Skeletal muscle satellite cell (primary cell): ENCODE results near the gene UGT1A4.

Experiments used
- H3K27me3 ChIP-seq: 2 replicates; pipeline ENCODE4 v1.7.0; 2013; ENCODE audit warnings: low read length; ENCODE audit not compliant: control insufficient read depth, insufficient read depth
- H3K36me3 ChIP-seq: 2 replicates; pipeline ENCODE4 v1.7.0; 2013; ENCODE audit warnings: mild to moderate bottlenecking, control low read depth, low read length; ENCODE audit not compliant: insufficient read depth
- H3K4me1 ChIP-seq: 2 replicates; pipeline ENCODE4 v1.7.0; 2013; ENCODE audit warnings: low read length; ENCODE audit not compliant: control insufficient read depth, insufficient read depth
- H3K4me2 ChIP-seq: 2 replicates; pipeline ENCODE4 v1.7.0; 2013; ENCODE audit warnings: mild to moderate bottlenecking, low read length
- H3K4me3 ChIP-seq: 2 replicates; pipeline ENCODE4 v1.7.0; 2013; ENCODE audit warnings: low read length
- H3K9ac ChIP-seq: 2 replicates; pipeline ENCODE4 v1.7.0; 2013; ENCODE audit warnings: mild to moderate bottlenecking, low read depth, low read length, moderate library complexity
- H3K9me3 ChIP-seq: replicated peaks from 2 replicates; pipeline ENCODE4 v1.7.0; 2013; ENCODE audit warnings: mild to moderate bottlenecking, control low read depth, low read length

Gene UGT1A4

GRCh38 chr2:233773854-233774253 lies 55.3 kb downstream of the UGT1A4 start:
- Histone ChIP-seq H3K9me3 (no peaks in the 10 kb centered on the region), H3K9ac (no peak overlapping the region), H3K36me3 (no peaks in the 10 kb centered on the region), H3K4me1 (no peaks in the 10 kb centered on the region), H3K4me2 (no peak overlapping the region), H3K4me3 (no peak overlapping the region), H3K27me3 (peaks cover 3% of the 10 kb centered on the region)

DNA sequence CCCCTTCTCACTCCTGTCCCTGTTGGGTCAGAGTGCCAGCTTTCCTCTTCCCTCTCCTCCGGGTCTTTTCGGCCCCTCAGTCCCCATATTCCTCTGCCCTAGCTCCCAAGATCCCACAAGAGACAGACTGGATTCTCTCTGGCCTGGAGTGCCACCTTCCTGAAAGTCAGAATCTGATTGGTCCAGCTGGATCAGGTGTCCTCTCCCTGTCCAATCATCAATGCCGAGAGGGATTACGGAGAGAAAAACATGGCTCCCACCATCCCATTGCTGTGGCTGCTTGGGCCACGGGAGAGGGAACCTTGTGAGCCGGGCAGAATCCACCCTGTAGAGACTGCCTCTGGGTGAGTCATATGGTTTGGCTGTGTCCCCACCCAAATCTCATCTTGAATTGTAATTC lies 56.9 kb downstream of the UGT1A4 start:
- peaks cover 3% of the 10 kb centered on the region for H3K27me3 ChIP-seq
- H3K4me2 ChIP-seq = no peak overlapping the region
- no peak overlapping the region for H3K4me3 ChIP-seq
- no peaks in the 10 kb centered on the region for H3K4me1 ChIP-seq
- no peaks in the 10 kb centered on the region for H3K9me3 ChIP-seq
- H3K36me3 ChIP-seq = no peaks in the 10 kb centered on the region
- H3K9ac ChIP-seq = no peak overlapping the region

GRCh38 chr2:233778030-233778429 lies 59.5 kb downstream of the UGT1A4 start, which contains the start of gene MROH2A:
TSS of gene MROH2A (plus strand) at chr2:233778330. CDS start at chr2:233779359, 1,029 bp downstream.
- Histone ChIP-seq H3K27me3 (peaks cover 3% of the 10 kb centered on the region), H3K9ac (no peak within 1 kb of the TSS), H3K36me3 (no peaks in the 10 kb centered on the region), H3K9me3 (no peaks in the 10 kb centered on the region), H3K4me1 (no peaks in the 10 kb centered on the region), H3K4me3 (no peak within 1 kb of the TSS), H3K4me2 (no peak within 1 kb of the TSS)

DNA sequence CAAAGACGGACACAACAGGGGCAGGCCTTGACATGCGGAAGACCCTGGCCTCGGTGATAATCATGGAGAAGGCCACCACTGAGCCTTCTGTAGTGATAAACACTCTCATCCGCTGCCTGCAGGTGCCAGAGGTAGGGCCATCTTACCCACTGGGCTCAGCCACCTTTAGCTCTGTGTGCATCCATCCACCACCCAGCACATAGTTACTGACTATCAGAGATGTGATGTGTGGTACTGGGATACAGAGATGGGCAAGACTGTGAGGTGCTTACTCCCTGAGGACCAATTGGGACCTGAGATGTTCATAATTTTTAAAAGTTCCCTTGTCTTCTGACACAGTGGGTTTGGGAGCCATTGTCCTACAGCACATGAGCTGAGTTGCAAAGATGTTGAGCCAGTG lies 61.2 kb downstream of the UGT1A4 start:
- Histone ChIP-seq H3K4me3 (no peak overlapping the region), H3K4me1 (no peaks in the 10 kb centered on the region), H3K27me3 (peaks cover 3% of the 10 kb centered on the region), H3K9me3 (no peaks in the 10 kb centered on the region), H3K4me2 (no peak overlapping the region), H3K9ac (no peak overlapping the region), H3K36me3 (no peaks in the 10 kb centered on the region)

DNA sequence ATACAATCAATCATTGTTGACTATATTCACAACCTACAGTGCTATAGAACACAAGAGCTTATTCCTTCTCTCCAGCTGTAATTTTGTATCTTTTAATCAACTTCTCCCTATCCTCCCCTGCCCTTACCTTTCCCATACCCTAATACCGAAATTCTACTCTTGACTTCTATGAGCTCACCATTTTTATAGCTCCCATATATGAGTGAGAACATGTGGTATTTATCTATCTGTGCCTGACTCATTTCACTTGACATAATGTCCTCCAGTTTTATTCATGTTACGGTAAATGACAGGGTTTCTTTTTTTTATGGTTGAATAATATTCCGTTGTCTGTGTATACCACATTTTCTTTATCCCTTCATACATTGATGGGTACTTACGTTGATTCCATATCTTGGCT lies 62.2 kb downstream of the UGT1A4 start:
- Histone ChIP-seq H3K4me3 (no peak overlapping the region), H3K9me3 (no peaks in the 10 kb centered on the region), H3K4me1 (no peaks in the 10 kb centered on the region), H3K9ac (no peak overlapping the region), H3K4me2 (no peak overlapping the region), H3K27me3 (peaks cover 3% of the 10 kb centered on the region), H3K36me3 (no peaks in the 10 kb centered on the region)

DNA sequence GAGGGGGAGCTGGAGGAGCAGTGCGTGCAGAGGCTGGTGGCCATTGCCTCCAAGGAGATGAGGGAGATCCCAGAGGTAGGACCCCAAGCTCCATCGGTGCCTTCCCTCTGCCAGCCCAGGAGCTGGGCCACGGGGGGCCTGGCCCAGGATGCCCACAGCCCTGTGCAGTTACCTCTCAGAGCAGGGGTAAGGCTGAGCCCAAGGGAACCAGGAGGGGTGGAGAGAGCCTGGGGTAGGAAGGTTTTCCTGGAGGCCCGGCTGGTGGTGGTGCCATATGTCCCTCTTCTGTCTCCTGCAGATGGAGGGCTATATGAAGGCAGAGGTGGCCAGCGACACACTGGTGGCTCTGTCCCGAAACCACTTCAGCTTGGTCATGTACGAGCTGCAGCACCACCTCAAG lies 71.0 kb downstream of the UGT1A4 start:
- Histone ChIP-seq H3K4me2 (no peak overlapping the region), H3K27me3 (no peaks in the 10 kb centered on the region), H3K4me1 (no peaks in the 10 kb centered on the region), H3K9me3 (no peaks in the 10 kb centered on the region), H3K9ac (no peak overlapping the region), H3K36me3 (no peaks in the 10 kb centered on the region), H3K4me3 (no peak overlapping the region)

DNA sequence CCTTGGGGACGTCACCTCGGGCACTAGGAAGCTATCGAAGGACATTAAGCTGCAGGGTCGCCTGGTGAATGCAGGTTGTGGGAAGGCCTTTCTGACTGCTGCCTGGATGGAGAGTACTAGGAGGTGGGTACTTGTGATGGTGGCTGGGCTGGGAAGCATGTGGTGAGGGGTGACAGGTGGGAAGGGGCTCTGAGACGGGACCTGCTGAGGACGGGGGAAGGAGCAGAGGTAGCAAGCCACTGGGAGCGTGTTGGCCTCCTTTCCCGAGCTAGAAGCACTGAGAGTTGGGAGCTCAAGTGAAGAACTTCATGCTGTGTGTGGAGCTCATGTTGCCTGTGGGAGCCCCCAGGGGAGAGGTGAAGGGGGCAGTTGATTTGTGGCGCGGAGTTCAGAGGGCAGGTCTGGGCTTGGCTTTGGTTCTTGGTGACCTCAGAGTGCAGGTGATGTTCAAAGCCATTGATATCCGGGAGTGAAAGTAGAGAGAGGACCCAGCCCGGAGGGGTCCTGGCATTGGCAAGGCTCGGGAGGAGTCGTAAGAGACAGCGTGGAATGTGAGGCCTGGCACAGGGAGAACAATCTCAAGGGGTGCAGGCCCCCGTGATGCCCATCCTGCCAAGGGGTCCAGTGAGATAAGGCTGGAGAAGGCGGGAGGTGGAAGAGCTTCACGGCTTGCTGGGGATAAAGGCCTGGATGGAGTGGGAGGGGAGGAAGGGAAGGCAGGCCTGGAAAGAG lies 72.8 kb downstream of the UGT1A4 start:
- H3K4me1 ChIP-seq = no peaks in the 10 kb centered on the region
- no peaks in the 10 kb centered on the region for H3K36me3 ChIP-seq
- no peaks in the 10 kb centered on the region for H3K27me3 ChIP-seq
- no peaks in the 10 kb centered on the region for H3K9me3 ChIP-seq
- H3K4me2 ChIP-seq = no peak overlapping the region
- H3K9ac ChIP-seq = no peak overlapping the region
- H3K4me3 ChIP-seq = no peak overlapping the region

GRCh38 chr2:233791883-233792329 lies 73.4 kb downstream of the UGT1A4 start:
- Histone ChIP-seq H3K4me1 (no peaks in the 10 kb centered on the region), H3K9ac (no peak overlapping the region), H3K27me3 (no peaks in the 10 kb centered on the region), H3K9me3 (no peaks in the 10 kb centered on the region), H3K4me3 (no peak overlapping the region), H3K4me2 (no peak overlapping the region), H3K36me3 (no peaks in the 10 kb centered on the region)

DNA sequence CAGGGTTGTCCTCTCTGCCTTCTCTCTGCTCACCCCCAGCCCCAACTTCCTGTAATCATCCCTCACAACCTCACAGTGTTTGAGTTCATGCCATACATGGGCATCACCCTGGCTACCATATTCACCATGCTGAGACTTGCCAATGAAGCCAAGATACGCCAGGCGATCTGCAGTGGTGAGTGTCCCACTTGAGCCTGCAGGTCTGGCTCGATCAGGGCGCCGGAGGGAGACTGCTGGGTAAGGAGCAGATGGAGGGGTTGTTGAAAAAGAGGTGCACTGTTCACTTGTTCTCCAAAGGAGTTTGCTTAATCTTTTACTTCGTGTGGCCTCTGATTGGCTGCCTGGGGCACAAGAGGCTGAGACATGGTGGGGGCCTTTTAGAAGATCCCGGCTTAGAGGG lies 74.2 kb downstream of the UGT1A4 start:
- H3K4me3 ChIP-seq = no peak overlapping the region
- no peaks in the 10 kb centered on the region for H3K36me3 ChIP-seq
- H3K27me3 ChIP-seq = no peaks in the 10 kb centered on the region
- no peaks in the 10 kb centered on the region for H3K4me1 ChIP-seq
- no peaks in the 10 kb centered on the region for H3K9me3 ChIP-seq
- H3K9ac ChIP-seq = no peak overlapping the region
- no peak overlapping the region for H3K4me2 ChIP-seq

DNA sequence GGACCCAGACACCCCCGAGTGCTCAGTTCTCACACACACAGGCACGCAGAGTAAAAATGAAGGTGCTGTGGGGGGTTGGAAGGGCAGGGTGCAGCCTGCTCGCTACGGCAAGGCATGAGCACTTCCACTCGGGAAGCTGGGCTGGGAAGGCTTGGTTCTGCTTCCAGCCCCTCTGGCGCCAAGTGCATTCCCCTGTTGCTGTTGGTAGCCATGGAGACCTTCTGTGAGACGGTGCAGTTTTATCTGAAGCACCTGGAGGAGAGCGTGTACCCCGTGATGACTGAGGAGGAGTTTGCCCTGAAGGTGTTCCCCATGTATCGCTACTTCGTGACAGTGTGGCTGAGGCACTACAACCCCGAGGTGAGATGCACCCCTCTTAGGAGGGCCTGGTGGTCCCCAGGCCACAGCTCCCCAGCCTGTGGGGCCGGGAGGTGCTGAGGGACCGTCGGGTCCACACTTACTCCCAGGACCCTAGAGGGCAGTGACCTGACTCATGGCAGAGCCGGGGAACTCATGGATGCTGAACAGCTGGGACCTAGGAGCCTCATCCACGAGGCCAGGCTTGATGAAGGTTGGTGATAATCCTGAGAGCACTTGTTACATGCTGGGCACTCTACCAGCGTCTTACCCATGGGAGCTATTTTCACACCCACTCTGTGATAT lies 75.1 kb downstream of the UGT1A4 start:
- Histone ChIP-seq H3K4me3 (no peak overlapping the region), H3K9ac (no peak overlapping the region), H3K36me3 (no peaks in the 10 kb centered on the region), H3K27me3 (no peaks in the 10 kb centered on the region), H3K4me1 (no peaks in the 10 kb centered on the region), H3K9me3 (no peaks in the 10 kb centered on the region), H3K4me2 (no peak overlapping the region)

GRCh38 chr2:233794128-233794658 lies 75.7 kb downstream of the UGT1A4 start:
- no peaks in the 10 kb centered on the region for H3K4me1 ChIP-seq
- H3K27me3 ChIP-seq = no peaks in the 10 kb centered on the region
- H3K9me3 ChIP-seq = no peaks in the 10 kb centered on the region
- no peak overlapping the region for H3K4me3 ChIP-seq
- H3K36me3 ChIP-seq = no peaks in the 10 kb centered on the region
- no peak overlapping the region for H3K9ac ChIP-seq
- no peak overlapping the region for H3K4me2 ChIP-seq
